ENCODE data around the gene DEDD2. TPM values are rescaled to one million over a fixed set of nuclear protein-coding genes. Genes with fewer than 3 reads are reported as not detected.
A peak's percentile ranks its signal among the peaks of the same experiment; 100 is the strongest.
"Not testable (repeated sequence)": the region's sequence is repeated elsewhere in the genome, so short reads cannot be mapped to it uniquely, and the experiment has no call there.

Gene DEDD2, protein sequence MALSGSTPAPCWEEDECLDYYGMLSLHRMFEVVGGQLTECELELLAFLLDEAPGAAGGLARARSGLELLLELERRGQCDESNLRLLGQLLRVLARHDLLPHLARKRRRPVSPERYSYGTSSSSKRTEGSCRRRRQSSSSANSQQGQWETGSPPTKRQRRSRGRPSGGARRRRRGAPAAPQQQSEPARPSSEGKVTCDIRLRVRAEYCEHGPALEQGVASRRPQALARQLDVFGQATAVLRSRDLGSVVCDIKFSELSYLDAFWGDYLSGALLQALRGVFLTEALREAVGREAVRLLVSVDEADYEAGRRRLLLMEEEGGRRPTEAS
- 19.5 and 23.9 TPM in 2 replicates for total RNA-seq (2014; rRNA removed; shearing (Covaris generic))
- 20.8 and 22.6 TPM in 2 replicates for polyA plus RNA-seq (2015; cell fraction: cytosol; rRNA removed)
- 16.3 and 22.0 TPM in 2 replicates for polyA plus RNA-seq (2015; cell fraction: nucleus; rRNA removed)

- in situ Hi-C loops (cut with HindIII; ENCODE audit: low pct_unique_long_range_greater_than_20kb, low sequenced_read_pairs) = no loop called here
- DNase-seq (ENCODE audit: low read depth, low spot score) = peak; percentile 94
Observed at GRCh38 chr19:42217520-42218437, at the start of gene DEDD2. Gene DEDD2, minus strand, starts transcription at chr19:42217677. Its CDS starts 670 bp downstream, at chr19:42217007.

DNA sequence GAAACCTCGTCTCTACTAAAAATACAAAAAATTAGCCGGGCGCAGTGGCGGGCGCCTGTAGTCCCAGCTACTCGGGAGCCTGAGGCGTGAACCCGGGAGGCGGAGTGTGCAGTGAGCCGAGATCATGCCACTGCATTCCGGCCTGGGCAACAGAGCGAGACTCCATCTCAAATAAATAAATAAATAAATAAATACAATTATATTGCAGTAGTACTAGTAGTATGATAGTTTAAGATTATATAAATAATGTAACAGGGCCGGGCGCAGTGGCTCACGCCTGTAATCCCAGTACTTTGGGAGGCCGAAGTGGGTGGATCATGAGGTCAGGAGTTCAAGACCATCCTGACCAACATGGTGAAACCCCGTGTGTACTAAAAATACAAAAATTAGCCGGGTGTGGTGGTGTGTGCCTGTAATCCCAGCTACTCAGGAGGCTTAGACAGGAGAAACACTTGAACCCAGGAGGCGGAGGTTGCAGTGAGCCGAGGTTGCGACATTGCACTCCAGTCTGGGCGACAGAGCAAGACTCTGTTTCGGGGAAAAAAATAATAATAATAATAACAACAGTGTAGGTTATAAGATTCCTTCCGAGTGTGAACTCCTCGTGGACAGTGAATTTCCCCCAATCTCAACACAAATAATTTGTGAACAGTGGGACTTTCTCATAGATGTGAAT is 49.6 kb upstream of the DEDD2 start:
- DNase-seq (ENCODE audit: low read depth, low spot score); in situ Hi-C loops (cut with HindIII; ENCODE audit: low pct_unique_long_range_greater_than_20kb, low sequenced_read_pairs): not testable (repeated sequence)

DNA sequence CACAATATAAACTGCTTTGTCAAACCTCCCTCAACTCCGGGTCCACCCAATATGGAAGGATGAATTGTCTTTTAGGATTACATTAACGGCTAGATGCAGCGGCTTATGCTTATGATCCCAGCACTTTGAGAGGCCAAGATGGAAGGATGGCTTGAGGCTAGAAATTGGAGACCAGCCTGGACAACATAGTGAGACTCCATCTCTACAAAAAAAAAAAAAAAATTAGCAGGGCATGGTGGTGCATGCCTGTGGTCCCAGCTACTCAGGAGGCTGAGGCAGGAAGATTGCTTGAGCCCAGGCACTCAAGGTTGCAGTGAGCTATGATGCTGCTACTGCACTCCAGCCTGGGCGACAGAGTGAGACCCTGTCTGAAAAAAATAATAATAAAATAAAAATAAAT is 48.6 kb upstream of the DEDD2 start:
- in situ Hi-C loops (cut with HindIII; ENCODE audit: low pct_unique_long_range_greater_than_20kb, low sequenced_read_pairs); DNase-seq (ENCODE audit: low read depth, low spot score): not testable (repeated sequence)

GRCh38 chr19:42261763-42262162 is 44.3 kb upstream of the DEDD2 start:
- no peak for DNase-seq (ENCODE audit: low read depth, low spot score)
- in situ Hi-C loops (cut with HindIII; ENCODE audit: low pct_unique_long_range_greater_than_20kb, low sequenced_read_pairs) = no loop called here

- in situ Hi-C loops (cut with HindIII; ENCODE audit: low pct_unique_long_range_greater_than_20kb, low sequenced_read_pairs); DNase-seq (ENCODE audit: low read depth, low spot score): not testable (repeated sequence)
Observed at GRCh38 chr19:42257842-42258241, 40.4 kb upstream of the DEDD2 start.

GRCh38 chr19:42255766-42256745 is 38.6 kb upstream of the DEDD2 start:
- in situ Hi-C loops (cut with HindIII; ENCODE audit: low pct_unique_long_range_greater_than_20kb, low sequenced_read_pairs) = no loop called here
- DNase-seq (ENCODE audit: low read depth, low spot score) = peak; percentile 91

- peak; percentile 87 for DNase-seq (ENCODE audit: low read depth, low spot score)
- in situ Hi-C loops (cut with HindIII; ENCODE audit: low pct_unique_long_range_greater_than_20kb, low sequenced_read_pairs) = no loop called here
Observed at GRCh38 chr19:42254850-42255765, 37.6 kb upstream of the DEDD2 start, which contains the start of gene ERF. Gene ERF, minus strand, starts transcription at chr19:42255128. Its CDS starts 129 bp downstream, at chr19:42254999.

DNA sequence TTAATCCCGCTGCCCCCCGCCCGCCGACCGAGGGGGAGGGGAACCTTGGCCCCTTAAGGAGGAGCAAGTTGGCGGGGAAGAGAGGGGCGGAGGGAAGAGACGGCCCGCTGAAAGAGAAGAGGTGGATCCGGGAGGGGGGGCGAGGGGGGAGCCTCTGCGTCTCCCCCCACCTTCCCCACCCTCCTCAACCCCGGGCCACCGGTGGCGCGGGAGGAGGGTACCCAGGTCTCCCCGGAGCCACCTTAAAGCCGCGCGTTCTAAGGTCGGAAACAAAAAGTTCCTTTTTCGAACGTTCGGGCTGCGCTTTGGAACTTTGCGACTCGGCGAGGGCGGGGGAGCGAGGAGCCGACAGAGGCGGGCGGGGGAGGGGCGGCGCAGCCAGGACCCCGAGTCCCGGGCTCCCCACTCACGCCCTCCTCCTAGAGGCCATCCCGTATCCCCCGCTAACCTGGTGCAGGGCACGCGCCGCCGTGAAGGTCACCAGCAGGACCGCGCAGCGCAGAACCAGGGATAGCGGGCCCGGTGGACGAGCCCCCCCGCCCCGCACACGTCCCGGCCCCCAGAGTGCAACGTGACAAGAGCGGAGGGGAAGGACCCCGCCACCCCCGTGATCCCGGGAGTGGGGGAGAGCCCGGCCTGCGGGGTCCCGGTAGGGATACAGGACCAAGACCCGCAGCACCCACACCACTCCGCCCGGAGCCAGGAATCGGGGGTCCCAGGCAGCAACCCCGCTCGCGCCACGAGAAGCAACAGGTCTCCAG is 36.8 kb upstream of the DEDD2 start:
- in situ Hi-C loops (cut with HindIII; ENCODE audit: low pct_unique_long_range_greater_than_20kb, low sequenced_read_pairs) = no loop called here
- DNase-seq (ENCODE audit: low read depth, low spot score) = peak; percentile 57

DNA sequence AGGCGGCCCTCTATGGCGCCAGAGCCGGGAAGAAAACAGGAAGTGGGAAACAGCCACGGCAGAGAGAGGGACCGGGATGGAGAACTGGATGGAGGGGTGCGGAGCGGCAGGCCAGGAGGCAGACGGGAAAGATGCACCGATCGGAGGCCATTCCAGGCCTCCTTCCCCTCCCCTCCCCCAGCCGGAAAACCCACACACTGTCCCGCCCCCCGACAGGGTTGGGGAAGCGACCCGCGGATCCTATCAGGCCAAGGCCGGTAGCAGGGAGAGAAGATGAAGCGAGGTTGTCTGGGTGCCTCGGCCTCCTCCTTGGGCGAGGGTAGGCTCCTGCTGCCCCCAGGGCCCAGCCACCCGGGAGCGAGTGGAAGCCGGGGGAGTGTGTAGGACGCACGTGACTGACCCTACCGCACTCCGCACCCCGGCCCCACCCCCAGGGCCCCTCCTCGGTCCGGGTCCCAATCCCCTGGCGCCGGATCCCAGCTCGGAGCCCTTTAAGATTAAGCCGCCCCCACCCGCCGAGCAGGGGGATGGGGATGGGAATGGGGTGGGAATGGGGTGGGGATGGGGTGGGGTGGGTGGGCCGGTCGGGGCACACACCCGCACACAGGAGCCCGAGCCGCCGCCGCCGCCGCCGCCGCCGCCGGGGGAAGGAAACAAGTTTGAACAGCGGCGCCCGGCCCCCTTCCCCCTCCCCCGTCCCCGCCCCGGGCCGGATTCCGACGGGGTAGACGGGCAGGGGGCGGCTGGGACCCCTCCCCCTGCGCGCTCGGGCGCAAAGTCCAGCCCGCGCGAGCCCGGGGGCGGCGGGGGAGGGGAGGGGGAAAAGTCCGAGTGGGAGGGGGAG is 36.0 kb upstream of the DEDD2 start:
- in situ Hi-C loops (cut with HindIII; ENCODE audit: low pct_unique_long_range_greater_than_20kb, low sequenced_read_pairs) = no loop called here
- peak; percentile 45 for DNase-seq (ENCODE audit: low read depth, low spot score)

DNA sequence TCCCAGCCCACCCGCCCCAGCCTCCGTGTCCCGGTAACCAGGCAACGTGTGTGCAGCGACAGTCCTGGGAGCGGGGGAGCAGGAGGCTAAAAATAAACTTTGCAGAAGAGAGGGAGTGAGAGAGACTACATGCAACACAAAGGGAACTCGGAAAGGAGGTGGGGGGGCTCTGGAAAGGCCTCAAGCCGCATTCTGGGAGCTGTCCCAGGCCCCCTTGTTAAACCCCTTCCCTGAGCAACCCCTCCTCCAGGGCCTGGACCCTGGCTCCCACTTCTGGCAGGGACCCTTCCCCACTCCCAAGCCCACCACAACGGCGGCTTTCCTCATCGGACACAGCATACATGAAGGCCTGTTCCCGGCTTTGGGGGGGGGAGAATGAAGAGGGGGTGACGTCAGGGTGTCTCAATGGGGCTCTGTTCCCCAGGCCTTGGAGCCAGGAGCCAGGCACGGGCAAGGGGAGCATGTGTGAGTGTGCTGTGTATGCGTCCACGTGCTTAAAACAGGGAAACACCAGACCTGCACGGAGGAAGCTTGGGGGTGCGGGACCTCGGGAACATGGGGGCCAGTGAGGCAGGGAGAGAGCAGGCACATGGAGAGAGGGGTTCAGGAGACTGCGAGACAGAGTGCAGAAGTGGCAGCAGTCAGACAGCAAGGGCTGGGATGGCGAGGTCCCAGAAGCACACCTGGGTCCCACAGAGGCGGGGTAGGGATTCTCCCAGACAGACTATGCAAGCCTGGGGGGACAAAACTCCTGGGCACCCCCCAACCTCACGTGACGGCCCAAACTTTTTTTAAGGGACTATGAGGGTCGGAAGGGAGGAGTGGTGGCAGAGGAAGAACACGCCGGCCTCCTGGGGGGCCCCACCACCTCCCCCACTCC is 35.1 kb upstream of the DEDD2 start:
- in situ Hi-C loops (cut with HindIII; ENCODE audit: low pct_unique_long_range_greater_than_20kb, low sequenced_read_pairs) = no loop called here
- DNase-seq (ENCODE audit: low read depth, low spot score) = peak; percentile 72

- no peak for DNase-seq (ENCODE audit: low read depth, low spot score)
- in situ Hi-C loops (cut with HindIII; ENCODE audit: low pct_unique_long_range_greater_than_20kb, low sequenced_read_pairs) = no loop called here
Observed at GRCh38 chr19:42251572-42252358, 34.3 kb upstream of the DEDD2 start.

- DNase-seq (ENCODE audit: low read depth, low spot score) = no peak
- in situ Hi-C loops (cut with HindIII; ENCODE audit: low pct_unique_long_range_greater_than_20kb, low sequenced_read_pairs) = no loop called here
Observed at GRCh38 chr19:42250666-42251531, 33.4 kb upstream of the DEDD2 start.

Measured in SK-MEL-5 (cell line).